ENCODE results near the gene PELI2.

Gene PELI2

GRCh38 chr14:56210571-56210970 lies 92.4 kb downstream of the PELI2 start:
- DNase-seq = no peak

- DNase-seq = no peak
Measured at GRCh38 chr14:56211084-56211483, 92.9 kb downstream of the PELI2 start.

- no peak for DNase-seq
Measured at GRCh38 chr14:56211844-56212243, 93.6 kb downstream of the PELI2 start.

- DNase-seq = no peak
Measured at GRCh38 chr14:56212521-56212920, 94.3 kb downstream of the PELI2 start.

- no peak for DNase-seq
Measured at GRCh38 chr14:56213306-56213705, 95.1 kb downstream of the PELI2 start.

- DNase-seq = no peak
Measured at GRCh38 chr14:56215180-56215579, 97.0 kb downstream of the PELI2 start.

GRCh38 chr14:56216626-56217379 lies 98.6 kb downstream of the PELI2 start:
- DNase-seq = no peak

- DNase-seq = no peak
Measured at GRCh38 chr14:56217380-56218045, 99.3 kb downstream of the PELI2 start.

- no peak for DNase-seq
Measured at GRCh38 chr14:56219666-56220413, 101.6 kb downstream of the PELI2 start.

GRCh38 chr14:56221382-56222128 lies 103.3 kb downstream of the PELI2 start:
- DNase-seq = no peak

GRCh38 chr14:56224229-56224628 lies 106.0 kb downstream of the PELI2 start:
- no peak for DNase-seq

- DNase-seq = no peak
Measured at GRCh38 chr14:56224691-56225681, 106.8 kb downstream of the PELI2 start.

- DNase-seq = no peak
Measured at GRCh38 chr14:56235388-56235787, 117.2 kb downstream of the PELI2 start.

- DNase-seq = no peak
Measured at GRCh38 chr14:56237398-56237797, 119.2 kb downstream of the PELI2 start.

- no peak for DNase-seq
Measured at GRCh38 chr14:56241461-56241860, 123.2 kb downstream of the PELI2 start.

GRCh38 chr14:56243110-56243509 lies 124.9 kb downstream of the PELI2 start:
- DNase-seq = no peak

GRCh38 chr14:56244138-56244789 lies 126.1 kb downstream of the PELI2 start:
- DNase-seq = no peak

- DNase-seq = no peak
Measured at GRCh38 chr14:56247495-56248200, 129.4 kb downstream of the PELI2 start.

GRCh38 chr14:56248442-56248841 lies 130.2 kb downstream of the PELI2 start:
- DNase-seq = no peak

GRCh38 chr14:56261046-56261445 lies 142.8 kb downstream of the PELI2 start:
- DNase-seq = no peak

- DNase-seq = no peak
Measured at GRCh38 chr14:56262530-56262929, 144.3 kb downstream of the PELI2 start.
